BLaER1 treated with 17β-estradiol and CSF1 and Interleukin-3, amounts not matched to agents 10 nM and 100 nM (cell line): Measurements from ENCODE around the gene ITCH.
A peak's percentile ranks its signal among the peaks of the same experiment; 100 is the strongest.

Source experiments
- H3K27ac ChIP-seq, 11 experiments: shearing (Covaris generic); formaldehyde crosslinking; 2 replicates each; pipeline ENCODE4 v1.8.1; 2022
- H3K27me3 ChIP-seq, 11 experiments: shearing (Covaris generic); formaldehyde crosslinking; 2 replicates each; pipeline ENCODE4 v1.8.1; 2022
- H3K36me3 ChIP-seq, 11 experiments: shearing (Covaris generic); formaldehyde crosslinking; 2 replicates each; pipeline ENCODE4 v1.8.1; 2022
- H3K4me1 ChIP-seq, 10 experiments: shearing (Covaris generic); formaldehyde crosslinking; 2 replicates each; pipeline ENCODE4 v1.8.1; 2022
- H3K4me2 ChIP-seq, 11 experiments: shearing (Covaris generic); formaldehyde crosslinking; 2 replicates each; pipeline ENCODE4 v1.8.1; 2022
- H3K4me3 ChIP-seq, 10 experiments: shearing (Covaris generic); formaldehyde crosslinking; 2 replicates each; pipeline ENCODE4 v1.8.1; 2022
- H3K9ac ChIP-seq, 11 experiments: shearing (Covaris generic); formaldehyde crosslinking; 2 replicates each; pipeline ENCODE4 v1.8.1; 2022
- H3K9me3 ChIP-seq, 11 experiments: shearing (Covaris generic); formaldehyde crosslinking; replicated peaks in 1 of 11; 2 replicates each; pipeline ENCODE4 v1.8.1; 2022
- H4K20me1 ChIP-seq, 11 experiments: shearing (Covaris generic); formaldehyde crosslinking; 2 replicates each; pipeline ENCODE4 v1.8.1; 2022
- Cebpa-rat ChIP-seq, 11 experiments: shearing (Covaris generic); IDR thresholded peaks; 2 replicates each; pipeline ENCODE4 v1.8.1; 2022

ITCH gene

DNA sequence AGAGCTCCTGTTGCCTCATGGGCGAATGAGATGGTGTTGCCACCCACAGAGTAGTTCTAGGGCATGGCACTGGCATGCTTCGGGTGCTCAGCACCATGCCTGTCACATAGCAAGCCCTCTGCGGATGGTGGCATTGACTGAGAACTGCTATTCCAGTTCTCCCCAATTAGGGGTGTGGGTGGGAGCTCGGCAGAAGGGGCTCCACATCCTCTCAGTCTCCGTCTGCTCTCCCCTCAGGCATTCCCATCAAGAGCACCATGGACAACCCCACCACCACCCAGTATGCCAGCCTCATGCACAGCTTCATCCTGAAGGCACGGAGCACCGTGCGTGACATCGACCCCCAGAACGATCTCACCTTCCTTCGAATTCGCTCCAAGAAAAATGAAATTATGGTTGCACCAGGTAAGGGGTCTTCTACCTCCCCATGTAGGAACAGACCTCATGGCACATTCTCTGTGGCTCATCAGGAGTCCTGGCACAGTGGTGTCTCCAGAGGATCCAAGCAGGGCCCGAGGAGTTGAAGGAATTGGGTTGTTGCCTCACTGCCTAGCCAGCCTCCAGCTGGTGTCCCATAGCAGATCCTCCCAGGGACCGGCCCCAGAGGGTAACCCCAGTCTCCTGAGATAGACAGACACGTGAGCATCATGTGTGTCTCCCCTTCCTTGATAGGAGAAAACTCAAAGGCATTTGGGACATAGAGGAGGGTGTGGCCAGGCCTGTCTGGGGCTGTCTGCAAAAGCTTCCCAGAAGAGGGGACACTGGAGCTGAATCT is 171.5 kb downstream of the ITCH start:
- Histone ChIP-seq H3K9ac (0 out of 22 replicates have a peak overlapping the region, but pooled peaks of 1 of the 11 experiments have one; percentile 11), H3K36me3 (peaks cover 90 to 100% (median 97%) of the 10 kb centered on the region in 11 experiments), H3K4me1 (peaks cover 0 to 8% (median 0%) of the 10 kb centered on the region in 10 experiments; a peak in 1 of 20 replicates), H3K4me3 (no peak overlapping the region), H3K27me3 (no peaks in the 10 kb centered on the region), H3K9me3 (no peaks in the 10 kb centered on the region), H3K4me2 (no peak overlapping the region), H4K20me1 (peaks cover 3 to 99% (median 58%) of the 10 kb centered on the region in 11 experiments; a peak in 19 of 22 replicates), H3K27ac (no peak overlapping the region)
- TF ChIP-seq Cebpa-rat (IDR thresholded peaks at IDR 0.05) = no peak

GRCh38 chr20:34535301-34535840 is 172.3 kb downstream of the ITCH start:
- Histone ChIP-seq H3K36me3 (peaks cover 90 to 100% (median 97%) of the 10 kb centered on the region in 11 experiments), H3K4me2 (no peak overlapping the region), H3K4me3 (no peak overlapping the region), H3K27me3 (no peaks in the 10 kb centered on the region), H4K20me1 (peaks cover 3 to 98% (median 58%) of the 10 kb centered on the region in 11 experiments; a peak in 19 of 22 replicates), H3K27ac (no peak overlapping the region), H3K9ac (0 out of 22 replicates have a peak overlapping the region, but pooled peaks of 1 of the 11 experiments have one; percentile 11), H3K9me3 (no peaks in the 10 kb centered on the region), H3K4me1 (peaks cover 0 to 8% (median 0%) of the 10 kb centered on the region in 10 experiments; a peak in 1 of 20 replicates)
- TF ChIP-seq Cebpa-rat (IDR thresholded peaks at IDR 0.05) = no peak

- no peak overlapping the region for H3K4me3 ChIP-seq
- H3K27ac ChIP-seq = no peak overlapping the region
- H3K9ac ChIP-seq = no peak overlapping the region
- H3K9me3 ChIP-seq = no peaks in the 10 kb centered on the region
- no peaks in the 10 kb centered on the region for H3K27me3 ChIP-seq
- H4K20me1 ChIP-seq = peaks cover 3 to 96% (median 54%) of the 10 kb centered on the region in 11 experiments; a peak in 19 of 22 replicates
- no peak for TF ChIP-seq Cebpa-rat (IDR thresholded peaks at IDR 0.05)
- no peak overlapping the region for H3K4me2 ChIP-seq
- H3K4me1 ChIP-seq = peaks cover 0 to 8% (median 0%) of the 10 kb centered on the region in 10 experiments; a peak in 1 of 20 replicates
- peaks cover 90 to 100% (median 97%) of the 10 kb centered on the region in 11 experiments for H3K36me3 ChIP-seq
Measured at GRCh38 chr20:34535857-34536256, 172.8 kb downstream of the ITCH start.

DNA sequence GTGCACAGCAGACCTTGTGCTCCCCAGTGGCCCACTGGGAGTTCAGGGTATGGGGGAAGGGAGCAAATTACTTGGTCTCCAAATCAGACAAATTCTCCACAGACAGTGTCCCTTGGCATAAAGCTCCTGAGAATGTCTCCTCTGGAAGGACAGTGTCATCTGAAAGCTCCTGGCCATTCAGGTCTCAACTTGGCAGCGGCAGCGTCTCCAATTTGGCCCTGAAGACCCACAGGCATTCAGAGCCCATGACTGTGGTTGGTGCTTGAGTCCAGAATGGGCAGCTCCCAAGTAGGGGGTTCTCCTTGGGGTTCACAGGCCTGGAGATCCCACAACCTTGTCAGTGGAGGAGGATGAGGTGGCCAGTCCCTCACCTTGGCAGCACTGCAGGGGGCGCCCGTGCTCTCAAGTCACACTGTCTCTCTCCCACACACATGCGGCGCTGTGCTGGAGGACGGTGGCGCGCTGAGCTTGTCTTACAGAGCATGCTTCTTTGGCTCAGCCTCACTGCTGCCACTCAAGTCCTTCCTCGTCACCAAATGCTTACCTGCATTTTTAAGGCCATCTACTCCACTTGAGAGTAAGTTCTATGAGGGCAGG is 173.8 kb downstream of the ITCH start:
- H3K9me3 ChIP-seq = no peaks in the 10 kb centered on the region
- H3K36me3 ChIP-seq = peaks cover 89 to 100% (median 97%) of the 10 kb centered on the region in 11 experiments
- H4K20me1 ChIP-seq = peaks cover 3 to 90% (median 45%) of the 10 kb centered on the region in 11 experiments; a peak in 19 of 22 replicates

GRCh38 chr20:34537651-34538050 is 174.6 kb downstream of the ITCH start:
- Histone ChIP-seq H3K27ac (no peak overlapping the region), H4K20me1 (peaks cover 3 to 82% (median 40%) of the 10 kb centered on the region in 11 experiments; a peak in 18 of 22 replicates), H3K4me2 (no peak overlapping the region), H3K4me3 (no peak overlapping the region), H3K36me3 (peaks cover 89 to 100% (median 94%) of the 10 kb centered on the region in 11 experiments), H3K4me1 (peaks cover 0 to 13% (median 2%) of the 10 kb centered on the region in 10 experiments; a peak in 4 of 20 replicates), H3K9ac (no peak overlapping the region), H3K9me3 (no peaks in the 10 kb centered on the region), H3K27me3 (no peaks in the 10 kb centered on the region)
- TF ChIP-seq Cebpa-rat (IDR thresholded peaks at IDR 0.05) = no peak

More for the DNA sequence above, 173.8 kb downstream of the ITCH start:
- peaks cover 0 to 13% (median 2%) of the 10 kb centered on the region in 10 experiments; a peak in 4 of 20 replicates for H3K4me1 ChIP-seq
- no peak overlapping the region for H3K4me2 ChIP-seq
- no peak overlapping the region for H3K4me3 ChIP-seq
- TF ChIP-seq Cebpa-rat (IDR thresholded peaks at IDR 0.05) = no peak
- no peak overlapping the region for H3K9ac ChIP-seq
- no peaks in the 10 kb centered on the region for H3K27me3 ChIP-seq
- no peak overlapping the region for H3K27ac ChIP-seq

GRCh38 chr20:34538671-34539123 is 175.6 kb downstream of the ITCH start:
- H4K20me1 ChIP-seq = peaks cover 3 to 72% (median 33%) of the 10 kb centered on the region in 11 experiments; a peak in 15 of 22 replicates
- peaks cover 79 to 92% (median 84%) of the 10 kb centered on the region in 11 experiments for H3K36me3 ChIP-seq

GRCh38 chr20:34539756-34540155 is 176.7 kb downstream of the ITCH start:
- H3K36me3 ChIP-seq = peaks cover 69 to 81% (median 73%) of the 10 kb centered on the region in 11 experiments
- H3K4me2 ChIP-seq = no peak overlapping the region
- no peak overlapping the region for H3K9ac ChIP-seq
- no peaks in the 10 kb centered on the region for H3K27me3 ChIP-seq
- H3K4me3 ChIP-seq = no peak overlapping the region
- H3K27ac ChIP-seq = no peak overlapping the region
- no peak for TF ChIP-seq Cebpa-rat (IDR thresholded peaks at IDR 0.05)
- H3K4me1 ChIP-seq = peaks cover 0 to 16% (median 3%) of the 10 kb centered on the region in 10 experiments; a peak in 7 of 20 replicates
- no peaks in the 10 kb centered on the region for H3K9me3 ChIP-seq
- peaks cover 0 to 61% (median 27%) of the 10 kb centered on the region in 11 experiments; a peak in 13 of 22 replicates for H4K20me1 ChIP-seq

More at GRCh38 chr20:34538671-34539123, 175.6 kb downstream of the ITCH start:
- H3K4me2 ChIP-seq = no peak overlapping the region
- H3K9ac ChIP-seq = no peak overlapping the region
- H3K27me3 ChIP-seq = no peaks in the 10 kb centered on the region
- TF ChIP-seq Cebpa-rat (IDR thresholded peaks at IDR 0.05) = no peak
- no peak overlapping the region for H3K4me3 ChIP-seq
- no peaks in the 10 kb centered on the region for H3K9me3 ChIP-seq
- peaks cover 0 to 15% (median 2%) of the 10 kb centered on the region in 10 experiments; a peak in 6 of 20 replicates for H3K4me1 ChIP-seq
- no peak overlapping the region for H3K27ac ChIP-seq

GRCh38 chr20:34540596-34541263 is 177.7 kb downstream of the ITCH start:
- TF ChIP-seq Cebpa-rat (IDR thresholded peaks at IDR 0.05) = no peak
- no peak overlapping the region for H3K4me3 ChIP-seq
- H3K9me3 ChIP-seq = no peaks in the 10 kb centered on the region
- H3K27ac ChIP-seq = no peak overlapping the region
- H3K4me2 ChIP-seq = no peak overlapping the region; a peak in 1 of 22 replicates
- H4K20me1 ChIP-seq = peaks cover 0 to 51% (median 20%) of the 10 kb centered on the region in 11 experiments; a peak in 12 of 22 replicates
- H3K27me3 ChIP-seq = no peaks in the 10 kb centered on the region
- no peak overlapping the region; a peak in 1 of 22 replicates for H3K9ac ChIP-seq
- peaks cover 0 to 16% (median 3%) of the 10 kb centered on the region in 10 experiments; a peak in 7 of 20 replicates for H3K4me1 ChIP-seq
- peaks cover 59 to 71% (median 64%) of the 10 kb centered on the region in 11 experiments for H3K36me3 ChIP-seq
